ENCODE measurements around the gene ZNF778.

GRCh38 chr16:89256651-89257254, 39.2 kb downstream of the ZNF778 start:
- TF ChIP-seq CTCF (IDR thresholded peaks at IDR 0.05) (no peak), POLR2A (IDR thresholded peaks at IDR 0.05) (no peak)
